Measurements from ENCODE around the gene ANKH.

Gene ANKH

GRCh38 chr5:14777932-14778791, 93.4 kb downstream of the ANKH start:
- H3K27me3 ChIP-seq (ENCODE audit: control insufficient read depth, insufficient read depth, low read length), result no peaks in the 10 kb centered on the region
- no peaks in the 10 kb centered on the region for H3K4me1 ChIP-seq (ENCODE audit: control insufficient read depth, low read depth, low read length)
- H3K9me3 ChIP-seq (ENCODE audit: control insufficient read depth, low read depth, low read length), result no peaks in the 10 kb centered on the region
- H3K9ac ChIP-seq (ENCODE audit: low read length), result no peak overlapping the region
- no peaks in the 10 kb centered on the region for H3K36me3 ChIP-seq (ENCODE audit: control insufficient read depth, low read depth, low read length)
- no peak overlapping the region for H3K4me3 ChIP-seq (ENCODE audit: low read length)
- no peak overlapping the region for H3K27ac ChIP-seq (ENCODE audit: low read length)

GRCh38 chr5:14777187-14777586, 94.4 kb downstream of the ANKH start:
- Histone ChIP-seq H3K9ac (ENCODE audit: low read length) (no peak overlapping the region), H3K4me3 (ENCODE audit: low read length) (no peak overlapping the region), H3K27me3 (ENCODE audit: control insufficient read depth, insufficient read depth, low read length) (no peaks in the 10 kb centered on the region), H3K4me1 (ENCODE audit: control insufficient read depth, low read depth, low read length) (no peaks in the 10 kb centered on the region), H3K36me3 (ENCODE audit: control insufficient read depth, low read depth, low read length) (no peaks in the 10 kb centered on the region), H3K27ac (ENCODE audit: low read length) (no peak overlapping the region), H3K9me3 (ENCODE audit: control insufficient read depth, low read depth, low read length) (no peaks in the 10 kb centered on the region)

- no peak overlapping the region for H3K27ac ChIP-seq (ENCODE audit: low read length)
- no peaks in the 10 kb centered on the region for H3K27me3 ChIP-seq (ENCODE audit: control insufficient read depth, insufficient read depth, low read length)
- no peaks in the 10 kb centered on the region for H3K4me1 ChIP-seq (ENCODE audit: control insufficient read depth, low read depth, low read length)
- H3K4me3 ChIP-seq (ENCODE audit: low read length), result no peak overlapping the region
- no peak overlapping the region for H3K9ac ChIP-seq (ENCODE audit: low read length)
- no peaks in the 10 kb centered on the region for H3K9me3 ChIP-seq (ENCODE audit: control insufficient read depth, low read depth, low read length)
- H3K36me3 ChIP-seq (ENCODE audit: control insufficient read depth, low read depth, low read length), result no peaks in the 10 kb centered on the region
These were observed 95.0 kb downstream of the ANKH start for GRCh38 chr5:14776602-14777001.

GRCh38 chr5:14775857-14776256, 95.7 kb downstream of the ANKH start:
- Histone ChIP-seq H3K27ac (ENCODE audit: low read length) (no peak overlapping the region), H3K27me3 (ENCODE audit: control insufficient read depth, insufficient read depth, low read length) (no peaks in the 10 kb centered on the region), H3K4me1 (ENCODE audit: control insufficient read depth, low read depth, low read length) (no peaks in the 10 kb centered on the region), H3K9me3 (ENCODE audit: control insufficient read depth, low read depth, low read length) (no peaks in the 10 kb centered on the region), H3K9ac (ENCODE audit: low read length) (no peak overlapping the region), H3K36me3 (ENCODE audit: control insufficient read depth, low read depth, low read length) (no peaks in the 10 kb centered on the region), H3K4me3 (ENCODE audit: low read length) (no peak overlapping the region)

GRCh38 chr5:14773588-14773987, 98.0 kb downstream of the ANKH start:
- H3K4me3 ChIP-seq (ENCODE audit: low read length), result no peak overlapping the region
- no peaks in the 10 kb centered on the region for H3K9me3 ChIP-seq (ENCODE audit: control insufficient read depth, low read depth, low read length)
- no peaks in the 10 kb centered on the region for H3K4me1 ChIP-seq (ENCODE audit: control insufficient read depth, low read depth, low read length)
- no peaks in the 10 kb centered on the region for H3K27me3 ChIP-seq (ENCODE audit: control insufficient read depth, insufficient read depth, low read length)
- H3K9ac ChIP-seq (ENCODE audit: low read length), result peak overlapping the region; percentile 19
- H3K36me3 ChIP-seq (ENCODE audit: control insufficient read depth, low read depth, low read length), result no peaks in the 10 kb centered on the region
- no peak overlapping the region for H3K27ac ChIP-seq (ENCODE audit: low read length)

GRCh38 chr5:14771972-14772371, 99.6 kb downstream of the ANKH start:
- no peaks in the 10 kb centered on the region for H3K27me3 ChIP-seq (ENCODE audit: control insufficient read depth, insufficient read depth, low read length)
- no peak overlapping the region for H3K4me3 ChIP-seq (ENCODE audit: low read length)
- no peak overlapping the region for H3K27ac ChIP-seq (ENCODE audit: low read length)
- H3K4me1 ChIP-seq (ENCODE audit: control insufficient read depth, low read depth, low read length), result no peaks in the 10 kb centered on the region
- no peak overlapping the region for H3K9ac ChIP-seq (ENCODE audit: low read length)
- H3K9me3 ChIP-seq (ENCODE audit: control insufficient read depth, low read depth, low read length), result no peaks in the 10 kb centered on the region
- H3K36me3 ChIP-seq (ENCODE audit: control insufficient read depth, low read depth, low read length), result no peaks in the 10 kb centered on the region

GRCh38 chr5:14771189-14771588, 100.4 kb downstream of the ANKH start:
- no peaks in the 10 kb centered on the region for H3K27me3 ChIP-seq (ENCODE audit: control insufficient read depth, insufficient read depth, low read length)
- H3K9ac ChIP-seq (ENCODE audit: low read length), result no peak overlapping the region

GRCh38 chr5:14768508-14769365, 102.8 kb downstream of the ANKH start:
- H3K27ac ChIP-seq (ENCODE audit: low read length), result no peak overlapping the region
- H3K4me3 ChIP-seq (ENCODE audit: low read length), result no peak overlapping the region
- no peaks in the 10 kb centered on the region for H3K36me3 ChIP-seq (ENCODE audit: control insufficient read depth, low read depth, low read length)
- no peak overlapping the region for H3K9ac ChIP-seq (ENCODE audit: low read length)
- no peaks in the 10 kb centered on the region for H3K4me1 ChIP-seq (ENCODE audit: control insufficient read depth, low read depth, low read length)
- no peaks in the 10 kb centered on the region for H3K27me3 ChIP-seq (ENCODE audit: control insufficient read depth, insufficient read depth, low read length)
- no peaks in the 10 kb centered on the region for H3K9me3 ChIP-seq (ENCODE audit: control insufficient read depth, low read depth, low read length)

More at GRCh38 chr5:14771189-14771588, 100.4 kb downstream of the ANKH start:
- H3K9me3 ChIP-seq (ENCODE audit: control insufficient read depth, low read depth, low read length), result no peaks in the 10 kb centered on the region
- no peak overlapping the region for H3K27ac ChIP-seq (ENCODE audit: low read length)
- H3K4me3 ChIP-seq (ENCODE audit: low read length), result no peak overlapping the region
- H3K4me1 ChIP-seq (ENCODE audit: control insufficient read depth, low read depth, low read length), result no peaks in the 10 kb centered on the region
- no peaks in the 10 kb centered on the region for H3K36me3 ChIP-seq (ENCODE audit: control insufficient read depth, low read depth, low read length)

- Histone ChIP-seq H3K36me3 (ENCODE audit: control insufficient read depth, low read depth, low read length) (no peaks in the 10 kb centered on the region), H3K9ac (ENCODE audit: low read length) (no peak overlapping the region), H3K27ac (ENCODE audit: low read length) (no peak overlapping the region), H3K9me3 (ENCODE audit: control insufficient read depth, low read depth, low read length) (no peaks in the 10 kb centered on the region), H3K4me3 (ENCODE audit: low read length) (no peak overlapping the region), H3K27me3 (ENCODE audit: control insufficient read depth, insufficient read depth, low read length) (no peaks in the 10 kb centered on the region), H3K4me1 (ENCODE audit: control insufficient read depth, low read depth, low read length) (no peaks in the 10 kb centered on the region)
These were observed 103.7 kb downstream of the ANKH start for GRCh38 chr5:14767735-14768507.

- Histone ChIP-seq H3K36me3 (ENCODE audit: control insufficient read depth, low read depth, low read length) (no peaks in the 10 kb centered on the region), H3K9me3 (ENCODE audit: control insufficient read depth, low read depth, low read length) (no peaks in the 10 kb centered on the region), H3K4me1 (ENCODE audit: control insufficient read depth, low read depth, low read length) (no peaks in the 10 kb centered on the region), H3K9ac (ENCODE audit: low read length) (no peak overlapping the region), H3K27ac (ENCODE audit: low read length) (no peak overlapping the region), H3K27me3 (ENCODE audit: control insufficient read depth, insufficient read depth, low read length) (no peaks in the 10 kb centered on the region), H3K4me3 (ENCODE audit: low read length) (no peak overlapping the region)
These were observed 104.5 kb downstream of the ANKH start for GRCh38 chr5:14767053-14767452.

- Histone ChIP-seq H3K27me3 (ENCODE audit: control insufficient read depth, insufficient read depth, low read length) (no peaks in the 10 kb centered on the region), H3K4me1 (ENCODE audit: control insufficient read depth, low read depth, low read length) (no peaks in the 10 kb centered on the region), H3K27ac (ENCODE audit: low read length) (no peak overlapping the region), H3K4me3 (ENCODE audit: low read length) (no peak overlapping the region), H3K36me3 (ENCODE audit: control insufficient read depth, low read depth, low read length) (no peaks in the 10 kb centered on the region), H3K9ac (ENCODE audit: low read length) (no peak overlapping the region), H3K9me3 (ENCODE audit: control insufficient read depth, low read depth, low read length) (no peaks in the 10 kb centered on the region)
These were observed 105.0 kb downstream of the ANKH start for GRCh38 chr5:14766584-14766983.
